ENCODE data around the gene CHST9. TPM values are rescaled to one million over a fixed set of nuclear protein-coding genes. Genes with fewer than 3 reads are reported as not detected.
"Not testable (repeated sequence)": the region's sequence is repeated elsewhere in the genome, so short reads cannot be mapped to it uniquely, and the experiment has no call there.

Gene CHST9
- total RNA-seq, 1 donor from 2014 or later: 0.21 TPM

GRCh38 chr18:26928670-26929313 lies 256.3 kb downstream of the CHST9 start:
- Histone ChIP-seq H3K27ac (no peak overlapping the region), H3K4me1 (no peaks in the 10 kb centered on the region), H3K4me3 (no peak overlapping the region), H3K27me3 (no peaks in the 10 kb centered on the region), H3K36me3 (no peaks in the 10 kb centered on the region), H3K9me3 (no peaks in the 10 kb centered on the region)
- DNase-seq (ENCODE audit: low spot score in 2 of 2): no peak
- no peak for TF ChIP-seq CTCF (IDR thresholded peaks at IDR 0.05)
- intact Hi-C loops (cut with DNase I): no loop called here

GRCh38 chr18:26927822-26928221 lies 257.3 kb downstream of the CHST9 start:
- H3K36me3 ChIP-seq; DNase-seq (ENCODE audit: low spot score in 2 of 2); H3K27me3 ChIP-seq; H3K4me1 ChIP-seq; H3K4me3 ChIP-seq; H3K27ac ChIP-seq; intact Hi-C loops (cut with DNase I); H3K9me3 ChIP-seq: not testable (repeated sequence)

GRCh38 chr18:26926066-26926675 lies 258.9 kb downstream of the CHST9 start:
- no peak for DNase-seq (ENCODE audit: low spot score in 2 of 2)
- no peaks in the 10 kb centered on the region for H3K27me3 ChIP-seq
- no peak overlapping the region for H3K4me3 ChIP-seq
- H3K27ac ChIP-seq: no peak overlapping the region
- intact Hi-C loops (cut with DNase I): no loop called here
- H3K4me1 ChIP-seq: no peaks in the 10 kb centered on the region
- TF ChIP-seq CTCF (IDR thresholded peaks at IDR 0.05): no peak
- no peaks in the 10 kb centered on the region for H3K36me3 ChIP-seq
- H3K9me3 ChIP-seq: peaks cover 0 to 8% of the 10 kb centered on the region in 2 donors

- Histone ChIP-seq H3K27me3 (no peaks in the 10 kb centered on the region), H3K9me3 (peaks cover 0 to 8% of the 10 kb centered on the region in 2 donors), H3K4me1 (no peaks in the 10 kb centered on the region), H3K36me3 (no peaks in the 10 kb centered on the region), H3K27ac (no peak overlapping the region), H3K4me3 (no peak overlapping the region)
- no peak for DNase-seq (ENCODE audit: low spot score in 2 of 2)
- TF ChIP-seq CTCF (IDR thresholded peaks at IDR 0.05): no peak
- intact Hi-C loops (cut with DNase I): no loop called here
Measured at GRCh38 chr18:26925313-26925712, 259.8 kb downstream of the CHST9 start.

- no peaks in the 10 kb centered on the region for H3K27me3 ChIP-seq
- no peak overlapping the region for H3K27ac ChIP-seq
- intact Hi-C loops (cut with DNase I): no loop called here
- no peak for DNase-seq (ENCODE audit: low spot score in 2 of 2)
- peaks cover 0 to 8% of the 10 kb centered on the region in 2 donors for H3K9me3 ChIP-seq
- no peak overlapping the region for H3K4me3 ChIP-seq
- no peaks in the 10 kb centered on the region for H3K36me3 ChIP-seq
- no peak for TF ChIP-seq CTCF (IDR thresholded peaks at IDR 0.05)
- no peaks in the 10 kb centered on the region for H3K4me1 ChIP-seq
Measured at GRCh38 chr18:26922313-26922712, 262.8 kb downstream of the CHST9 start.

GRCh38 chr18:26920644-26921043 lies 264.5 kb downstream of the CHST9 start:
- Histone ChIP-seq H3K36me3 (no peaks in the 10 kb centered on the region), H3K4me3 (no peak overlapping the region), H3K27me3 (no peaks in the 10 kb centered on the region), H3K9me3 (peaks cover 0 to 8% of the 10 kb centered on the region in 2 donors), H3K27ac (no peak overlapping the region), H3K4me1 (no peaks in the 10 kb centered on the region)
- intact Hi-C loops (cut with DNase I): no loop called here
- TF ChIP-seq CTCF (IDR thresholded peaks at IDR 0.05): no peak
- no peak for DNase-seq (ENCODE audit: low spot score in 2 of 2)
